Loucy (cell line): ENCODE results near the gene SPATA20.

Source experiments
- H2AFZ ChIP-seq: fragments of 200-600 bp; sonication (generic); 2 replicates; pipeline ENCODE4 v1.6.0; 2016; ENCODE audit warnings: antibody characterized with exemption, mild to moderate bottlenecking, low read length, moderate library complexity
- H3F3A ChIP-seq: fragments of 200-600 bp; 2 replicates; pipeline ENCODE4 v1.6.0; 2016; ENCODE audit warnings: antibody characterized with exemption, low read depth, mild to moderate bottlenecking
- H3K27me3 ChIP-seq: fragments of 200-600 bp; sonication (generic); 2 replicates; pipeline ENCODE4 v1.6.1; 2014; ENCODE audit warnings: low read length, mild to moderate bottlenecking; ENCODE audit not compliant: insufficient read depth, poor library complexity, severe bottlenecking
- H3K36me3 ChIP-seq: fragments of 200-600 bp; sonication (generic); 2 replicates; pipeline ENCODE4 v1.6.1; 2016; ENCODE audit warnings: low read length; ENCODE audit not compliant: insufficient read depth
- H3K4me1 ChIP-seq: fragments of 200-600 bp; sonication (generic); 2 replicates; pipeline ENCODE4 v1.5.1; 2014; ENCODE audit warnings: low read length, mild to moderate bottlenecking; ENCODE audit not compliant: insufficient read depth, poor library complexity, severe bottlenecking
- H3K4me2 ChIP-seq: fragments of 200-600 bp; sonication (generic); 2 replicates; pipeline ENCODE4 v1.6.0; 2014; ENCODE audit warnings: antibody characterized with exemption, low read length, low read depth, mild to moderate bottlenecking; ENCODE audit not compliant: poor library complexity, severe bottlenecking
- H3K4me3 ChIP-seq: fragments of 200-600 bp; sonication (generic); 2 replicates; pipeline ENCODE4 v1.5.1; 2014; ENCODE audit warnings: low read length, mild to moderate bottlenecking, mixed read lengths; ENCODE audit not compliant: poor library complexity, severe bottlenecking
- H3K79me2 ChIP-seq: fragments of 200-600 bp; sonication (generic); 2 replicates; pipeline ENCODE4 v1.6.1; 2014; ENCODE audit warnings: low read length; ENCODE audit not compliant: insufficient read depth
- H3K9ac ChIP-seq: fragments of 200-600 bp; sonication (generic); 2 replicates; pipeline ENCODE4 v1.6.0; 2014; ENCODE audit warnings: mild to moderate bottlenecking, low read depth, low read length, moderate library complexity; ENCODE audit not compliant: poor library complexity, severe bottlenecking
- H3K9me2 ChIP-seq: fragments of 200-600 bp; sonication (generic); replicated peaks from 2 replicates; pipeline ENCODE4 v1.6.1; 2016; ENCODE audit warnings: low read depth, low read length, mixed read lengths
- H3K9me3 ChIP-seq: fragments of 200-600 bp; sonication (generic); 2 replicates; pipeline ENCODE4 v1.6.1; 2014; ENCODE audit warnings: mild to moderate bottlenecking, antibody characterized with exemption, low read length, low read depth; ENCODE audit not compliant: insufficient read depth
- H4K20me1 ChIP-seq: fragments of 200-600 bp; sonication (generic); 2 replicates; pipeline ENCODE4 v1.6.0; 2014; ENCODE audit warnings: antibody characterized with exemption, low read length, mild to moderate bottlenecking; ENCODE audit not compliant: insufficient read depth, poor library complexity, severe bottlenecking
- CTCF ChIP-seq: fragments of 200-600 bp; sonication (generic); conservative IDR thresholded peaks from 2 replicates; pipeline ENCODE4 v1.5.1; 2014; ENCODE audit warnings: mild to moderate bottlenecking, antibody characterized with exemption, low read length
- EZH2phosphoT487 ChIP-seq: fragments of 200-600 bp; IDR thresholded peaks from 2 replicates; pipeline ENCODE4 v1.6.1; 2018; ENCODE audit warnings: antibody characterized with exemption, mild to moderate bottlenecking, moderate library complexity, borderline replicate concordance

SPATA20 gene

GRCh38 chr17:50505591-50506130, 41.3 kb upstream of the SPATA20 start:
- H3K27me3 ChIP-seq, result no peaks in the 10 kb centered on the region
- no peaks in the 10 kb centered on the region for H3K9me3 ChIP-seq
- no peaks in the 10 kb centered on the region for H3K36me3 ChIP-seq
- no peaks in the 10 kb centered on the region for H3K79me2 ChIP-seq
- H3K4me3 ChIP-seq, result no peak overlapping the region
- no peak overlapping the region; the same call in 1 of the 2 replicates for H2AFZ ChIP-seq
- H3K4me2 ChIP-seq, result no peak overlapping the region
- H3F3A ChIP-seq, result no peaks in the 10 kb centered on the region
- H3K9me2 ChIP-seq, result no peaks in the 10 kb centered on the region
- H3K9ac ChIP-seq, result no peak overlapping the region
- peaks cover 5% of the 10 kb centered on the region for H3K4me1 ChIP-seq
- TF ChIP-seq EZH2phosphoT487, result no peak
- no peak for TF ChIP-seq CTCF
- H4K20me1 ChIP-seq, result no peaks in the 10 kb centered on the region

- Histone ChIP-seq H3K4me2 (no peak overlapping the region), H3F3A (no peaks in the 10 kb centered on the region), H4K20me1 (no peaks in the 10 kb centered on the region), H3K9ac (no peak overlapping the region), H3K79me2 (no peaks in the 10 kb centered on the region), H3K4me1 (peaks cover 5% of the 10 kb centered on the region), H3K9me3 (no peaks in the 10 kb centered on the region), H3K36me3 (no peaks in the 10 kb centered on the region), H3K27me3 (no peaks in the 10 kb centered on the region), H2AFZ (no peak overlapping the region), H3K4me3 (no peak overlapping the region), H3K9me2 (no peaks in the 10 kb centered on the region)
- TF ChIP-seq EZH2phosphoT487 (no peak), CTCF (no peak)
These were observed 40.7 kb upstream of the SPATA20 start for GRCh38 chr17:50506298-50506697.

GRCh38 chr17:50507871-50508572, 39.0 kb upstream of the SPATA20 start, which contains the start of gene MYCBPAP:
TSS of gene MYCBPAP (plus strand) at chr17:50508439. CDS start at chr17:50508675, 236 bp downstream.
- no peak for TF ChIP-seq EZH2phosphoT487
- 0 out of 2 replicates have a peak, but pooled peaks have one; percentile 13 for TF ChIP-seq CTCF
- Histone ChIP-seq H3K4me1 (peaks cover 5% of the 10 kb centered on the region), H3K9me3 (no peaks in the 10 kb centered on the region), H3K9ac (peak within 1 kb of the TSS; percentile 59), H2AFZ (peak within 1 kb of the TSS; percentile 94), H3K79me2 (no peaks in the 10 kb centered on the region), H3K36me3 (no peaks in the 10 kb centered on the region), H4K20me1 (no peaks in the 10 kb centered on the region), H3K9me2 (no peaks in the 10 kb centered on the region), H3K27me3 (no peaks in the 10 kb centered on the region), H3K4me2 (peak within 1 kb of the TSS; percentile 73), H3K4me3 (peak within 1 kb of the TSS; percentile 75), H3F3A (no peaks in the 10 kb centered on the region)
